Dermis blood vessel endothelial cell (primary cell): ENCODE data around the gene ANGPTL8. TPM values are rescaled to one million over a fixed set of nuclear protein-coding genes. Genes with fewer than 3 reads are reported as not detected.
A peak's percentile ranks its signal among the peaks of the same experiment; 100 is the strongest.

Experiments used
- DNase-seq: peaks from one replicate; pipeline ENCODE4 v3.0.0; 2010
- total RNA-seq: library from RNA; depleted of rRNA; stranded (reverse); fragments of >200 nt; gene quantifications from 2 replicates; pipeline ENCODE4 v1.2.3, GENCODE V29; 2014

ANGPTL8 gene
- total RNA-seq, 1 donor from 2014 or later = not detected

GRCh38 chr19:11203194-11204075, 36.0 kb upstream of the ANGPTL8 start:
- DNase-seq = peak; percentile 75

DNA sequence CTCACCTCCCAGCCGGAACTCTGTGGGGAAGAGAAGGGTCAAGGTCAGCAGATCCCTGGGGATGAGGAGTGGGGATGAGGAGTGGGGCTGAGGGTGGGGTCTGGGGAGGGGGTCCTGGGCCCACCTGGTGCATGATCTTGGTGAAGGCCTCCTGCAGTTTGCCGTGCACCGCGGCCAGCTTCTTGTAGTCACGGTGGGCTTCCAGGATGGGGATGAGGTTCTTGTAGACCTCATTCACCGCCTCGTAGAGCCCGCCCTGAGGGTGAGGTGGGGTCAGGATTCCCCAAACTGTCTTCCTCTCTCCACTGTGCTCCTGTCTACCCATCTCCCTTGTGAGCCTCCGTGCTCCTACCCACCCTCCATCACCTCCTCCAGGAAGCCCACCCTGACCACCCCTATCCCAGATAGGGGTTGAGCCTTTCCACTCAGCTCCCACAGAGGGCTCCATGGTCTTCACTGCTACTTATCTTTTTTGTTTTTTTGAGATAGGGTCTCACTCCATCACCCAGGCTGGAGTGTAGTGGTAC, 35.3 kb upstream of the ANGPTL8 start:
- DNase-seq = no peak

DNA sequence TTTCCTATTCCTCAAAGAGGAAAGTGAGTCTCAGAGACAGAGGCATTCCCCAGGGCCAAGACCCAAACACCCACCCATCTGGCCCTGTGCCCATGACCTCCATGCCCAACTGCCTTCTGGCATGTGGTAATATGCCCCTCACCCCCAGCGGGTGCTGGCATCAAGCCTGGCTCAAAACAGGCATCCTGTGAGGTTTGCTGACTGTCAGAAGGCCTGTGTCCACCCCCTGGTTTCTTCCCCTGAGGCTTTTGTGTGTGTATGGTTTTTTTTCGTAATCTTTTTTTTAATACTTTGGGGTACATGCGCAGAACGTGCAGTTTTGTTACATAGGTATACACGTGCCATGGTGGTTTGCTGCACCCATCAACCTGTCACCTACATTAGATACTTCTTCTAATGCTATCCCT, 34.5 kb upstream of the ANGPTL8 start:
- DNase-seq = no peak

DNA sequence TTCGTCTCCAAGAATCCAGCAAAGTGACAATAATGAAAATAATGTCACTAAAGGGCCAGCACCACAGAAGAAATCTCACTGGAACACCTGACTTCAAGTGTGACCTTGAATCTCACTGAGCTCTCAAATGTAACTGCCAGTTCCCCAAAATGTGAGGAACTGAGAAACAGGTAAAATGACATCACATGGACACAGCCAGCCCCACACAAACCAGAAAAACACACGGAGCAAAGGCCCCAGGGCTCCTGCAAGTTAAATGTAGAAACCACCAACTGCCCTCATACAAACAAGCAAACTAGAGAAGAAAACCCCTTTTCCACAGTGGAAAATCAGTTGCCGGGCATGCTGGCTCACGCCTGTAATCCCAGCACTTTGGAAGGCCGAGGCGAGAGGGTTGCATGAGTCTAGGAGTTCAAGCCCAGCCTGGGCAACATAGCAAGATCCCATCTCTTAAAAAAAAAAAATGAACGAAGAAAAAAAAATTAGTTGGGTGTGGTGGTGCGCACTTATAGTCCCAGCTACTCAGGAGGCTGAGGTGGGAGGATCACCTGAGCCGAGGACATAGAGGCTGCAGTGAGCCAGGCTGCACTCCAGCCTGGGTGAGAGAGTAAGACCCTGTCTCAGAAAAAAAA, 33.4 kb upstream of the ANGPTL8 start:
- no peak for DNase-seq

GRCh38 chr19:11208561-11209471, 30.6 kb upstream of the ANGPTL8 start:
- DNase-seq = no peak

DNA sequence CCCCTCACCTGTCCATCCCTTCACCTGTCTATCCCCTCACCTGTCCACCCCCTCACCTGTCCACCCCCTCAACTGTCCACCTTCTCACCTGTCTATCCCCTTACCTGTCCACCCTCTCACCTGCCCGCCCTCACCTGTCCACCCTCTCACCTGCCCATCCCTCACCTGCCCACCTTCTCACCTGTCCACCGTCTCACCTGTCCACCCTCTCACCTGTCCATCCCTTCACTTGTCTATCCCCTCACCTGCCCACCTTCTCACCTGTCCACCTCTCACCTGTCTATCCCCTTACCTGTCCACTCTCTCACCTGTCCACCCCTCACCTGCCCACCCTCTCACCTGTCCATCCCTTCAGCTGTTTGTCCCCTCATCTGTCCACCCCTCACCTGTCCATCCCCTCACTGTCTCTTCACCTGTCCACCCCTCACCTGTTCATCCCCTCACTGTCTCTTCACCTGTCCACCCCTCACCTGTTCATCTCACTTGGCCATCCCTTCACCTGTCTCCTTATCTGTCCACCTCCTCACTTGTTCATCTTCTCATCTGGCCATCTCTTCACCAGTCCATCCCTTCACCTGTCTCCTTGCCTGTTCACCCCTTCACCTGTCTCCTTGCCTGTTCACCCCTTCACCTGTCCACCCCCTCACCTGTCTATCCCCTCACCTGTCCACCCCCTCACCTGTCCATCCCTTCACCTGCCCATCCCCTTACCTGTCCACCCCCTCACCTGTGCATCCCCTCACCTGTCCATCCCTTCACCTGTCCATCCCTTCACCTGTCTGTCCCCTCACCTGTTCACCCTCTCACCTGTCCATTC, 29.4 kb upstream of the ANGPTL8 start:
- no peak for DNase-seq

- no peak for DNase-seq
Measured at GRCh38 chr19:11210656-11210928, 28.8 kb upstream of the ANGPTL8 start.

- no peak for DNase-seq
Measured at GRCh38 chr19:11214387-11214786, 25.0 kb upstream of the ANGPTL8 start.

DNA sequence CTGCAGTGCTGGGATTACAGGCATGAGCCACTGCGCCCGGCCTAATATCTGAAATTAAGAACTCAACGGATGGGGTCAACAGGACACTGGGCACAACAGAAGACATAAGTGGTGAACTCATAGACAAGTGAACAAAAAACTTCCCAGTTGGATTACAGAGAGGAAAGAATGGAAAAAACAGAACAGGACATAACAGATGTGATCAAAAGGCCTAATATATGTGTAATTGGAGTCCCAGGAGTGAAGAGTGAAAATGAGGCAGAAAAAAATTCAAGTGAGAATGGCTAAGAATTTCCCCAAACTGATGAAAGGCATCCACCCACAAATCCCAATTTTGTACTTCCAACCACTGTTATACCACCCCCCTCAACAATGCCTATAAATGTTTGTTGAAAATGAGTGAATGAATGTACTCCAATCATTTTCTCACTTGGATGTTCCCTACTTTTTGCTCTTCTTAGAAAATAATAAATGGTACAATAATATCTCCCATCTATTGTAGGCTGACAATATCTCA, 18.3 kb upstream of the ANGPTL8 start:
- no peak for DNase-seq

GRCh38 chr19:11223200-11223599, 16.2 kb upstream of the ANGPTL8 start:
- no peak for DNase-seq

- no peak for DNase-seq
Measured at GRCh38 chr19:11224429-11224828, 15.0 kb upstream of the ANGPTL8 start.

- no peak for DNase-seq
Measured at GRCh38 chr19:11225172-11225571, 14.2 kb upstream of the ANGPTL8 start.

- no peak for DNase-seq
Measured at GRCh38 chr19:11225815-11226214, 13.6 kb upstream of the ANGPTL8 start.

DNA sequence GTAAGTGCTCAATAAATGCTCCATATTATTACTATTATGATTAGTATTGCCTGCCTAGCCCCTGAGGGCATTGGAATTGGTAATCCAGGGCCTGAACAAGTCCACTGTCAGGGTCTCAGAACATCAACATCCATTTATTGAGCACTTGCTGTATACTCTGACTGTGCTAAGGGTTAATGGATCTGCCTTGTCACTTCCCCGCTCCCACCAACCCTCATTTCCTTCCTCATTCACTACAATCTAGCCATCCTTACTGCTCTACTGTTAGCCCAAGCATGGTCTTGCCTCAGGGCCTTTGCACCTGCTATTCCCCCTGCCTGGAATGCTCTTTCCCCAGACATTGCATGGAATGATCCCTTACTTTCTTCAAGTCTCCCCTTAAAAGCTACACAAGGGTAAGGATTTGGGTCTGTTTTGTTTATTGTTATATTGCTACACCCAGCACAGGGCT, 12.7 kb upstream of the ANGPTL8 start:
- no peak for DNase-seq

- peak; percentile 49 for DNase-seq
Measured at GRCh38 chr19:11227195-11227886, 12.1 kb upstream of the ANGPTL8 start.

DNA sequence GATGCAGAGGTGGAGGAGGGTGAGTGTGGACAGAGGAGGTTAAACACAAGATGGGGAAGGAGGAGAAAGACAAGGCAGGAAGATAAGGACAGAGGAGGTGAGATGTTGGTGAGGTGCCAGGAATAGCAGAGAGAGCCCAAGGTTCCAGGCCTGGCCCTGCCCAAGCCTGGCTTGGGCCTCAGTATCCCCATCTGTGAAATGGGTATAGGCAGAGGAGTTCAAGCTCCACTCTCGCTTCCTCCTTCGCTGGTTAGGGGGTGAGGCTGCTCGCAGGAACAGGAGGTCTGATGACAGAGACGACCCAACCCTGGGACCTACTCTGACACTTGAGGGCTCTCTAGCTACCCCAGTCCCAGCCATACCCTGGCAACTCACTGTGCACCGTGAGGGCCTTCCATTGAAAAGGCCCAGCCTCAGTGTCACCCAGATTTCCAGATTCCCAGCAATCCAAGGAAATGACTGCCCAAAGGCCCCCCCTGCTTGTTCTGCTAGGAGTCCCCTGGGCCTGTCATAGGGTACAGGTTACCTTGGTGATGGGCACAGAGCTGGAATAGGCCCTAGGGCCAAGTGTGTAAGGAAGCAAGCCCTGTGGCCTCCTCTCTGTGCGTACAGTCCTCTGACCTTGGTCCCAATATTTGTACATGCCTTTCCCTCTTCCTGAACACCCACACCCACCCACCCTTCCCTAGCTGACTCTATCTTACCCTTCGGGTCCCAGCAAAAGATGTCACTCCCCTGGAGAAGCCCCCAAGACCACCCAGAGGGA, 8.6 kb upstream of the ANGPTL8 start:
- DNase-seq = no peak

DNA sequence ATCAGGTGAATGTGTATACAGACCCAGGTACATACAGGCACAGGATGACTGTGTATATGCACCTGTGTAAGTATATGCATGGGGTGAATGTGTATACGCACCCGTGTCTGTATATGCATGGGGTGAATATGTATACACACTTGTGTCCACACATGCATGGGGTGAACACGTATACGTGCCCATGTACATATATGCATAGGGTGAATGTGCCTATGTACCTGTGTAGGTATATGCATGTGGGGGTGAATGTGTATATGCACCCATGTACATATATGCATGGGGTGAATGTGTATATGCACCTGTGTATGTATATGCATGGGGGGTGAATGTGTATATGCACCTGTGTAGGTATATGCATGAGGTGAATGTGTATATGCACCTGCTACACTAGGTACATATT, 6.9 kb upstream of the ANGPTL8 start:
- no peak for DNase-seq

DNA sequence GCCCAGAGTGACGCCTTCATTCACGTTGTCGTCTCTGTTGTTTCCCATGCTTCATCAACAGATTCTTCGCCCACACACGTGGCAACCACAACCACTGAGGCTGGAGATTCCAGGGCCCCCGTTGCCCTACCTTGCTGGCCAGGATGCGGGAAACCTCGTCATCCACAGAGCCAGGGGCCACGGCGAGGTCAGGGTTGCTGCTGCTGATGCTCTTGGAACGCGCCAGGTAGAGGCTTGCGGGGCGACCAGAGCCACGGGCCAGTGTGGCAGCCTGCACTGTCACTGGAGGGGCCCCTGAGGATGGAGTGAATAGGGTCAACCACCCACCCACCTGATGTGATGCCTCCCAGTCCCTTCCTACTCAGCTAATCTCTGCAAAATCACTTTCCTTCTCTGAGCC, 6.3 kb upstream of the ANGPTL8 start:
- DNase-seq = no peak

DNA sequence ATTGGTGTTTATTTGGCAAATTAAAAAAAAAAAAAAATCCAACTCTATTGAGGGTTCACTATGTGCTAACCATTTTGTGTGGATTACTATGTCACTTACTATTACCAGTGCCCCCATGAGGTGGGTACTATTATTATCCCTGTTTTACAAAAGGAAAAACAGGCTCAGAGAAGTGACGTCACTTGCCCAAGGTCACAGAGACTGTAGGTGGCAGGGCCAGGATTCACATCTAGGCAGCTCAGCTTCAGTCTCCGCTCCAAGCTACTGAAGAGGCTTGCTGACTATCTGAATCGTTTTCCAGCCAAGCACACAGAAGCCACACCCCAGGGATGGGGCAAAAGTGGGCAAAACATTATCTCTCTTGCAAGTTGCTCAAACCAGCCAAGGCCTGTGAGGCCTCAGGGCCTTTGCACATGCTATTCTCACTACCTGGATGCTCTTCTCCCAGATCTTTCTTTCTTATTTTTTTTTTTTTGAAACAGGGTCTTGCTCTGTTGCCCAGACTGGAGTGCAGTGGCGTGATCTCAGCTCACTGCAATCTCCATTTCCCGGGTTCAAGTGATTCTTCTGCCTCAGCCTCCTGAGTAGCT, 4.8 kb upstream of the ANGPTL8 start:
- peak; percentile 49 for DNase-seq
